RPMI8226 (cell line): ENCODE measurements around the gene EPHA3.
"Not testable (repeated sequence)": the region's sequence is repeated elsewhere in the genome, so short reads cannot be mapped to it uniquely, and the experiment has no call there.

Experiments
- DNase-seq: peaks from one replicate; pipeline ENCODE4 v3.0.0-alpha.2; 2015

EPHA3 gene

DNA sequence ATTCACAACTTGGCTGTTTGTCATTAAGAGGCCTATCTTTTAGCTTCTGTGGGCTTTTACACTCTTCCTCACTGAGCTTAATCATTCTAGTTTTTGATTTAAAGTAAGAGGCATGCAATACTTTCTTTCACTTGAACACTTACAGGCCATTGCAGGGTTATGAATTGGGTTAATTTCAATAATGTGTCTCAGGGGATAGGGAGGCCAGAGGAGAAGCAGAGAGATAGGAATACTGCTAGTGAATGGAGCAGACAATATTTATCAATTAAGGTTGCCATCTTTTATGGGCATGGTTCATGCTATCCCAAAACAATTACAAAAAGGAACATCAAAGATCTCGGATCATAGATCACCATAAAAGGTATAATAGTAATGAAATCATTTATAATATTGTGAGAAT lies 189.8 kb downstream of the EPHA3 start:
- no peak for DNase-seq

GRCh38 chr3:89300526-89300925 lies 193.1 kb downstream of the EPHA3 start:
- no peak for DNase-seq

- DNase-seq: no peak
Measured at GRCh38 chr3:89300981-89301380, 193.6 kb downstream of the EPHA3 start.

DNA sequence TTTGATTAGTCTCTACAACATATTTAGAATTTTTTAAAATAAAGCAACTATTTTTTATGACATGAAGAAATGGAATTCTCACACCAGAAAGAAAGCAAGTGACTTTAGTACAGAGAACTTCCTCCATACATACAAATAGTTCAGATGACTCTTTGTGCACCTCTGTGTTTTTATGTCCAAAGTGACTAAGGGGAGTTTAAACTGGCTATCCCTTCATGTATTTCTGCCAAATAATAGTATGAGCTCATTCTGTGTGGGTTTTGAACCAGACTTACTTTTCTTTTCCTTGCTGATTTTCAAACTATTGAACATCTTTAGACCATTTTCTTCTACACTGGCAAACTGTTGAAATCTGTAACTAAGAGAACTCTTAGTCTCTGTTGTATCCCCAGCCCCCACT lies 196.3 kb downstream of the EPHA3 start:
- DNase-seq: no peak

- no peak for DNase-seq
Measured at GRCh38 chr3:89306540-89306939, 199.1 kb downstream of the EPHA3 start.

DNA sequence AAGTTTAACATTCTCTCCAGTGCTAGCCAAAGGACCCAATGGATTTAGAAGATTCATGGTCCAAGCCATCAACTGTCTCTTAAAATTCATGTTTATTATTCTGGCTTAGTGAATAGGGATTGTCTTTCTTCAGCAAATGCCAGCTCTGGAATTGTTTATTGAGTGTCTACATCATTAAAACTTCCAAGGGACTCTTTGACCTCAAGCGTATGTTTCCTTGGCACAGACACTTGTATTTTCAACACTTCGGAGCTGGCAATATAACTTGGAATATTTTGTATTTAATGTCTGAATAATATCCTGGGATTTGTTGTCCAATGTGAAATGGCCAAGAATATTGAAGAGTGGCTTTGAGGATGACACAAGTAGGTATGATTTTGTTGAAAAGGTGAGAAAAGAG lies 204.2 kb downstream of the EPHA3 start:
- DNase-seq: no peak

- no peak for DNase-seq
Measured at GRCh38 chr3:89312141-89312540, 204.7 kb downstream of the EPHA3 start.

- DNase-seq: peak; percentile 11
Measured at GRCh38 chr3:89314454-89315098, 207.2 kb downstream of the EPHA3 start.

DNA sequence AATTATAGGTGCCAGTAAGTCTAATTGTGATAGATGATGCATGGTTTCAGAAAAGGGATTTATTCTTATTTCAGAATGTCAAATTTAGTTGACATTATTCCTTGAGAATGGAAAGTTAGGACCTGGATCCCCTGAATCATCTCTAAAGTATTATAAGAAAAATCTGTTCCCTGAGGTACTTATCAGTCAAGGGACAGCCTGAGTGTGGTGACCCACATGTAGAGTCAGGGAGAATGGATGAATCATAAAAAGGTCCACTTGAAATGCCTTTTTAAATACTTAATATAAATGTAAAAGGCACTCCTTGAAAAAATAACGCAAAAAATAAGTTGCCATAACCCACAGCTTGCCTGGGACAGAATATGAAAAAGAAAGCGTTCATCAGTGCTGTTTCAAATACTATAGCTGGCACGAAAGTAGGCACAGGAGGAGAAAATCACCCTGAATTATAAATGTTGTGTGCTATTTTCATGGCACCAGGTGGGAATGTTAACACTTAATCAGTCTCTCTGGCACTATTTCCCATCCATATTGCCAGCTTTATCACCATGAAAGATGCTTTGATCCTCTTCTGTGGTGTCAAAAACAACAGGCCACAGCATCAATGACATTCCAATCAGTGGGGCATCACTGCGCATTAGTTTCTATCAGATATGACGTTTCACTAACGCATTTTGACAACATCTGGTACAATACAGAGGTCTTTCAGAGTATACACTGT lies 208.5 kb downstream of the EPHA3 start:
- no peak for DNase-seq

DNA sequence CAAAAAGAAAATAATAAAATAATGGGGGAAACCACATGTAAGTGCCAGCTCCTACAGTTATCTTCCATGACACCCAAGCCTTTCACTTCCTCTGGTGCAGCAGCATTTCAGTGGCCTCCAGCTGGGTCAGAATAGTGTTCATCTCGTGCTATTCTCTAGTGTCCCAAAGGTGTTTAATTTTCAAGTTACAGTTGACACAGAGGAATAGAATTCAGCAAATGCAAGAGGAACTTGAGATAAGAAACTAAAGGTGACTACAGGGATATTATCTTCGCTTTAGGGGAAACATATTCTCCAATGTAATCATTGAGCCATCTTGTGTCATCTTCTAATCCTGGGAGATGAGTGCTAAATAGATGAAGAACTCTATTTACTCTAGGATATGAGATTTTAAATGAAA lies 212.8 kb downstream of the EPHA3 start:
- DNase-seq: no peak

DNA sequence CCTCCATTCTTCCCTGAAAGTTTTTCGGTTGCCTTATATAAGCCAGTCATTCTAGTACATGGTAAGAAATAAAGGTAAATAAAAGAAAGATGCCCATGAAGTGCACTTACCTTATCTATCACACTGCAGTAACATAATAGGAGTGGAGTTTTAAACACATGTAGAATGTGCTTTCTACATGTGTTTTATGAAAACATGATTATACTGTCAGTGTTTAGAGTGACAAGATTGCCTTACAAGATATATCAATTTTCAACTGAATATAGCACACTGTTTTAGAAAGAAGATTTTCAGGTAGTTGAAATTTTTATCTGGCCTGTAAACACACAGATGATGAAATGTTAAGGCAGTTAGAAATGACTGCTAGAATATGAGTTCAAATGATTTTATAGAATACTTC lies 219.6 kb downstream of the EPHA3 start:
- no peak for DNase-seq

GRCh38 chr3:89332386-89332785 lies 225.0 kb downstream of the EPHA3 start:
- DNase-seq: no peak

DNA sequence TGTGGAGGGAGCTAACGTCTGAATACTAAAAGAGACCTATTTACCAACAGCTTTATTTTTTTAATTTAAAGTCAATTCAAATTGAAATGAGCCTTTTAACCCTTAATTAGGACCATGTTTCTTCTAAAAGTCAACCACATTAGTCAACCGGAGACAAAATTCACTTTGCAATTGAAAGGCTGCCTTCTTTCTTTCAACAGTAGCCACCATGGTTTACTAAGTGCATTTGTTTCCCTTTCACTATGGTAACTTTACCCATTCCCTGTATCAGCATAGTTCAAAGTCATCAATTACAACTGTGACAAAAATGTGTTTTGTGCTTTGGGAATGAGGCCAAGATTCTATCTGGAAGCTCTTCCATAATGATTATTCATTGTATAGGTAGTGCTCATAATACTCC lies 225.4 kb downstream of the EPHA3 start:
- DNase-seq: no peak

- DNase-seq: no peak
Measured at GRCh38 chr3:89335693-89336092, 228.3 kb downstream of the EPHA3 start.

GRCh38 chr3:89340408-89340807 lies 233.0 kb downstream of the EPHA3 start:
- DNase-seq: no peak

DNA sequence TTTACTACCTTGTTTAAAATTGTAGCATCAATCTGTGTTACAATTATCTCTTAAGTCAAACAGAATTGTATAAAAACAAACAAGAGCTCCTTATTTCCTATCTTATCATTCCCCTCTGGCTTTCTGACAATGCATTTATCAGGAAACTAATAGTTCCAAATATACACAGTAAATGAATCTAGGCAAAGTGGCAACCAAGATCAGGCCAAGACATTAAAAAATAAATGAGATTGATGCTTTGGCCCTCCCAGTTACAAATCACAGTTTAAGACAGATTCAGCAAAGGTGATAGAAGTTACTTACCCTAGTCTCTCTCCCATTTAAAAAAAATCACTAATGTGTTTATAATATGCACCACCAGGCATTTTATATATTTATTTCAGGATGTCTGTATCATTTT lies 236.7 kb downstream of the EPHA3 start:
- no peak for DNase-seq

- not testable (repeated sequence) for DNase-seq
Measured at GRCh38 chr3:89350935-89351334, 243.5 kb downstream of the EPHA3 start.

DNA sequence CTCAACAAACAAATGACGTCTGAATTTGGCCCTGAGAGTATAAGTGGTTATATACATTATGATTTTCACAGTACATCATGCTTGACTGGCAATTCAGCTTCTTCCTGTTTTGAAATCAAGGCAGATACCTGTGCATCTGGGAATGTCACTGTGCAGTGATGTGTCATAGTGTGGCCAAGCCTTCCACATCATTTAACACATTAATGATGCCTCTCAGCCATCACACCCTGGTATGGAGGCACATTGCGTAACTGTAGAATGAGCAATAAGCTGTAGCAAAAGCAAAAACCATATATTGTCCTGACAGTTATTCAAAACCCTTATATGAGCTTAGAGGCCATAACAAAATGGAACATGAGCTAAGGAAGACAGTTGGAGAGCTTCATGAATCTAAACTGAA lies 246.0 kb downstream of the EPHA3 start:
- no peak for DNase-seq

GRCh38 chr3:89358281-89358680 lies 250.9 kb downstream of the EPHA3 start:
- DNase-seq: no peak

DNA sequence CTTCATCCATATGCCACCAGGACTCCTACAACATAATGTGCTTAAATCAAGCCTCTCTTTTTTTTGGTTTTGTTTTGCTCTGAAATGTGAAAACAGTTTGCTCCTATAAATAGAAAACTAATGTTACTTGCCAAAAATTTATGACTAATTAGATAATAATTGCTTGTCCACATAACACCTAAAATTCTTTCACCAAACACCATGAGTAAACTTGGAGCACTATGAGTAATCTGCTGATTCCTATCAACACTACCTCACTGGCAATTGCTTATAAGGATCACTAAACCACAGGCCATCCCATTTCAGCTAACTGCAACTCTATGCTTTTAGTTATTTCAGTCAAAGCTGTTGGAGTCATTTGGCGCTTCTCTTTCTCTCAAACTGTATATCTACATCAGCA lies 252.7 kb downstream of the EPHA3 start:
- DNase-seq: no peak

DNA sequence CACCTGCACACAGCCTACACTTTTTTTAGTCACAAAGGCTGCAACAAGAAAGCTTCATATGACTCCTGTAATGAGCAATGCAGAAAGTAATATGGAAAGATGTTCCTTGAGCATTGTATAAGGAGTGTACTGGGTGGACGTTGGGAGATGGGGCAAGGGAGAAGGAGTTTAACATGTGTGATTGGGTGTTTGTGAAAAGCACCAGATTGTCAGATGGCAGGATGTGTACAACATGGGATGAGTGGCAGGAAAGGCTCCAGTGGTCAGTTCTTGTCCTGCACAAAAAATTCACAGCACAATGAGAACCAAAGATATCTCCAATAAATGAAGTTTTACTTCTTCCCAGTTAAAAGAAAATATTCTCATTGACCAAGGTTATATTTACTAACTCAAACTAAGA lies 255.1 kb downstream of the EPHA3 start:
- no peak for DNase-seq

DNA sequence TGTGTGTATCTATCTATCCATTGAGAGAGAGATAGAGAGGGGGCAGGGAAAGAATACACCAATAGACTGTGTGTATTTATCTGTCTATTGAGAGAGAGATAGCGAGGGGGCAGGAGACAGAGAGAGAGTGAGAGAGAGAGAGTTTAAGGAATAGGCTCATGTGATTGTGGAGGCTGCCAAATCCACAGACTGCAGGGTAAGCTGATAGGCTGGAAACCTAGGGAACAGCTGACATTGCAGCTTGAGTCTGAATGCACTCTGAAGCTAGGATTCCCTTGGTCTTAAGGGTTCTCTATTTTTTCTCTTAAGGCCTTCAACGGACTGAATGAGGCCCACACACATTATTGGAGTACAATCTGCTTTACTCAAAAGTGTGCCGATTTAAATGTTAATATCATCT lies 255.8 kb downstream of the EPHA3 start:
- no peak for DNase-seq

- no peak for DNase-seq
Measured at GRCh38 chr3:89364314-89364713, 256.9 kb downstream of the EPHA3 start.

DNA sequence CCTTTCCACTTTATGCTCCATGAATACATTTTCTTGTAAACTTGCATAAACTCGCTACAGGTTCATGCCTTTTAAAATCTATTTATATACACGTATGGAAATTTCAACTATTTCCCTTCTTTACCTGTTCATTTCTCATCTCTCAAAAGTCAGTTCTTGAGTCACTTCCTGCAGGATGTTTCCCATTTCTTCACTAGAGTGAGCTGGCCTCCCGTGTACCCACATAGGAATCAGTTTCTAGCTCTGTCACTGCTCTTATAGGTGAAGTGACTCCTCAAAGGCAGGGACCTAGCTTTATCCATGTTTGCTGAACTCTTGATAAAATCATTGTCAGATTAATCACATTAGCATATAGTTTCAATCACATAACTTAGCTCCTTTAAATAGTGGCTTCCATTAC lies 259.7 kb downstream of the EPHA3 start:
- DNase-seq: no peak

DNA sequence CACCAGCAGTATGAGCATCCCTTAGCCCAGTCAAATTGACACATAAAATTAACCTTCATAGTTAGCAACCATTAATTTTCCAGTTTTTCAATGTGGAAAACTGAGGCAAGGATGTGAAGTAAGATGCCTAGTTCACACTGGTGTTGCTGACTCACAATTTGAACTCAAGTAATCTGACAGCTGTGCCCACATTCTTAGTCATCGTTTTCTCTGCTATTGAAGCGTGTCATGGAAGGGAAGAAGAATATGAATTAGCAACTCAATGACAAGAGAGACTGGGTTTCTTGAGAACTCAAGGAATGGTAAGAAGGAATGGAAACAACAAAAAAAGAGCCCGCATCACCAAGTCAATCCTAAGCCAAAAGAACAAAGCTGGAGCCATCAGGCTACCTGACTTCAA lies 261.4 kb downstream of the EPHA3 start:
- DNase-seq: no peak
